ENCODE data around the gene PTGR2. TPM values are rescaled to one million over a fixed set of nuclear protein-coding genes. Genes with fewer than 3 reads are reported as not detected.

The PTGR2 gene
- total RNA-seq, 1 experiment from 2014 or later = 6.7 TPM

DNA sequence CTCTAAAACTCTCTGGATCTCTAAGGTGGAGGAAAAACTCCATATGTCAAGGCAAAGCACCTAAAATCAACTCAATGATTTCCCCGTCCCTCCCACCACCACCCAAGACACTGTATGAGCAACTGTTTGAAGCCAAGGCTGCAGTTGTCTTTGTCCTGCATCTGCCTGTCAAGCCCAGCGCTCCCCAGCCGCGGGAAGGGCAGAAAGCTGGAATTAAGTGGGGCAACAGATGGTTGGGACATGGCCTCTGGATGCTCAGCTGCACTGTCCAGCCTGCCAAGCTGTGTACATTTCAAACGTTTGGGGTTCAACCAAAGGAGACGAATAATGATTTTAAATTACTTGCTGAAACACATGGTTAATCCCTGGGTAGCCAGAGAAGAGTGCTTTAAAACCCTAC lies 42.2 kb upstream of the PTGR2 start:
- WGBS (ENCODE audit: extremely low coverage, insufficient read length, low lambda C conversion rate) = no CpG with 5 or more reads among the region's 6 CpGs

More for the DNA sequence above, 42.2 kb upstream of the PTGR2 start:
- no peaks in the 10 kb centered on the region for H3K9me3 ChIP-seq (ENCODE audit: control insufficient read depth, low read depth, low read length)
- no peaks in the 10 kb centered on the region for H3K4me1 Mint-ChIP-seq
- no peak overlapping the region for H2BK12ac ChIP-seq (ENCODE audit: insufficient read length, low read depth, low read length)
- H3K4me1 ChIP-seq (ENCODE audit: insufficient read depth, low read length) = no peaks in the 10 kb centered on the region
- H3K9me3 Mint-ChIP-seq = no peaks in the 10 kb centered on the region
- DNase-seq = no peak
- no peak overlapping the region for H3K9ac ChIP-seq (ENCODE audit: extremely low read depth, insufficient read length, low read length)
- H4K91ac ChIP-seq (ENCODE audit: insufficient read length, low read depth, low read length) = no peak overlapping the region
- H3K56ac ChIP-seq (ENCODE audit: insufficient read length, low read depth, low read length) = no peak overlapping the region
- no peak overlapping the region for H2BK20ac ChIP-seq (ENCODE audit: low read depth, low read length, poor library complexity, severe bottlenecking)
- no peak overlapping the region for H2AFZ ChIP-seq (ENCODE audit: low read length)
- H4K5ac ChIP-seq (ENCODE audit: insufficient read length, low read depth, low read length) = no peak overlapping the region
- no peak overlapping the region for H2BK15ac ChIP-seq (ENCODE audit: low read depth, low read length)
- H2BK120ac ChIP-seq (ENCODE audit: low read depth, low read length, poor library complexity, severe bottlenecking) = no peak overlapping the region
- H3K36me3 Mint-ChIP-seq (ENCODE audit: insufficient read depth in 1 of 3, low read depth in 3 of 3) = no peaks in the 10 kb centered on the region
- H3K4ac ChIP-seq (ENCODE audit: low read depth, low read length) = no peak overlapping the region
- no peak overlapping the region for H2AK5ac ChIP-seq (ENCODE audit: insufficient read length, low read length)
- no peak overlapping the region for H3K27ac Mint-ChIP-seq
- H3K4me3 Mint-ChIP-seq = no peak overlapping the region
- H3K79me2 ChIP-seq (ENCODE audit: insufficient read depth, low read length) = no peaks in the 10 kb centered on the region
- no peak overlapping the region for H4K8ac ChIP-seq (replicated peaks; ENCODE audit: insufficient read length, low read depth, low read length)
- H3K79me1 ChIP-seq (ENCODE audit: insufficient read depth, low read depth, low read length, poor library complexity, severe bottlenecking) = no peaks in the 10 kb centered on the region
- H4K20me1 ChIP-seq (ENCODE audit: control insufficient read depth, insufficient read depth, insufficient read length) = no peaks in the 10 kb centered on the region
- H3K23ac ChIP-seq (ENCODE audit: insufficient read length, low read depth, low read length) = no peak overlapping the region
- no peak overlapping the region for H3K18ac ChIP-seq (ENCODE audit: insufficient read length, low read depth, low read length)
- H3K27me3 Mint-ChIP-seq (ENCODE audit: low read depth) = peaks cover 18% of the 10 kb centered on the region
- H2BK5ac ChIP-seq (ENCODE audit: insufficient read length, low read length) = no peak overlapping the region
- H3K27ac ChIP-seq (ENCODE audit: insufficient read length, low read depth, low read length) = no peak overlapping the region
- H3K27me3 ChIP-seq (ENCODE audit: insufficient read depth, low read length) = no peaks in the 10 kb centered on the region
- TF ChIP-seq, protein P1, sequence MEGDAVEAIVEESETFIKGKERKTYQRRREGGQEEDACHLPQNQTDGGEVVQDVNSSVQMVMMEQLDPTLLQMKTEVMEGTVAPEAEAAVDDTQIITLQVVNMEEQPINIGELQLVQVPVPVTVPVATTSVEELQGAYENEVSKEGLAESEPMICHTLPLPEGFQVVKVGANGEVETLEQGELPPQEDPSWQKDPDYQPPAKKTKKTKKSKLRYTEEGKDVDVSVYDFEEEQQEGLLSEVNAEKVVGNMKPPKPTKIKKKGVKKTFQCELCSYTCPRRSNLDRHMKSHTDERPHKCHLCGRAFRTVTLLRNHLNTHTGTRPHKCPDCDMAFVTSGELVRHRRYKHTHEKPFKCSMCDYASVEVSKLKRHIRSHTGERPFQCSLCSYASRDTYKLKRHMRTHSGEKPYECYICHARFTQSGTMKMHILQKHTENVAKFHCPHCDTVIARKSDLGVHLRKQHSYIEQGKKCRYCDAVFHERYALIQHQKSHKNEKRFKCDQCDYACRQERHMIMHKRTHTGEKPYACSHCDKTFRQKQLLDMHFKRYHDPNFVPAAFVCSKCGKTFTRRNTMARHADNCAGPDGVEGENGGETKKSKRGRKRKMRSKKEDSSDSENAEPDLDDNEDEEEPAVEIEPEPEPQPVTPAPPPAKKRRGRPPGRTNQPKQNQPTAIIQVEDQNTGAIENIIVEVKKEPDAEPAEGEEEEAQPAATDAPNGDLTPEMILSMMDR (conservative IDR thresholded peaks at IDR 0.05) = no peak
- no peak overlapping the region for H3T11ph ChIP-seq (ENCODE audit: low read length)
- H3K14ac ChIP-seq (ENCODE audit: insufficient read depth, low read length) = no peak overlapping the region
- H3K4me2 ChIP-seq (ENCODE audit: insufficient read depth, insufficient read length, low read length) = no peak overlapping the region
- H3K23me2 ChIP-seq (ENCODE audit: insufficient read length, low read depth, low read length, poor library complexity, severe bottlenecking) = no peaks in the 10 kb centered on the region
